ENCODE results near the gene TRPM4.
"Not testable (repeated sequence)": the region's sequence is repeated elsewhere in the genome, so short reads cannot be mapped to it uniquely, and the experiment has no call there.

Gene TRPM4

GRCh38 chr19:49157445-49158224, at the start of gene TRPM4:
TSS of gene TRPM4 (plus strand) at chr19:49157792. CDS start at chr19:49157867, 75 bp downstream.
- DNase-seq: peak; percentile 81

GRCh38 chr19:49109051-49109450, 48.5 kb upstream of the TRPM4 start:
- no peak for DNase-seq

- no peak for DNase-seq
Observed at GRCh38 chr19:49109569-49110233, 47.9 kb upstream of the TRPM4 start.

- DNase-seq: no peak
Observed at GRCh38 chr19:49110567-49110966, 47.0 kb upstream of the TRPM4 start.

- DNase-seq: no peak
Observed at GRCh38 chr19:49111218-49111998, 46.2 kb upstream of the TRPM4 start.

- peak; percentile 90 for DNase-seq
Observed at GRCh38 chr19:49113762-49114629, 43.6 kb upstream of the TRPM4 start, which contains the start of gene LIN7B. TSS of gene LIN7B (plus strand) at chr19:49114370. CDS start at chr19:49114405, 35 bp downstream.

GRCh38 chr19:49114630-49115363, 42.8 kb upstream of the TRPM4 start:
- DNase-seq: peak; percentile 55

GRCh38 chr19:49116544-49116943, 41.0 kb upstream of the TRPM4 start:
- no peak for DNase-seq

- DNase-seq: no peak
Observed at GRCh38 chr19:49117677-49118564, 39.7 kb upstream of the TRPM4 start.

- peak; percentile 92 for DNase-seq
Observed at GRCh38 chr19:49118565-49119410, 38.8 kb upstream of the TRPM4 start, which contains the start of gene C19orf73. TSS of gene C19orf73 (minus strand) at chr19:49119143. CDS start at chr19:49119022, 121 bp downstream.

- no peak for DNase-seq
Observed at GRCh38 chr19:49119411-49120324, 37.9 kb upstream of the TRPM4 start, which contains the start of gene PPFIA3. TSS of gene PPFIA3 (plus strand) at chr19:49119544. CDS start at chr19:49127874, 8,330 bp downstream.

- DNase-seq: no peak
Observed at GRCh38 chr19:49120325-49120683, 37.3 kb upstream of the TRPM4 start.

GRCh38 chr19:49120868-49121267, 36.7 kb upstream of the TRPM4 start:
- no peak for DNase-seq

GRCh38 chr19:49121841-49122240, 35.8 kb upstream of the TRPM4 start:
- not testable (repeated sequence) for DNase-seq

GRCh38 chr19:49123285-49123684, 34.3 kb upstream of the TRPM4 start:
- not testable (repeated sequence) for DNase-seq

GRCh38 chr19:49125025-49125731, 32.4 kb upstream of the TRPM4 start:
- DNase-seq: no peak

- no peak for DNase-seq
Observed at GRCh38 chr19:49126575-49126974, 31.0 kb upstream of the TRPM4 start.

- not testable (repeated sequence) for DNase-seq
Observed at GRCh38 chr19:49127225-49127624, 30.4 kb upstream of the TRPM4 start.
